AG09319 (cell line): ENCODE measurements around the gene SLC39A11.

ENCODE experiments used
- DNase-seq: peaks from one replicate; pipeline ENCODE4 v3.0.0-alpha.2; 2010; ENCODE audit warnings: low read depth; ENCODE audit errors: extremely low read depth
- CTCF ChIP-seq: IDR thresholded peaks from 2 replicates; pipeline ENCODE4 v1.5.1; 2011; ENCODE audit warnings: low read depth, mild to moderate bottlenecking, inconsistent platforms, low read length, moderate library complexity

Gene SLC39A11

DNA sequence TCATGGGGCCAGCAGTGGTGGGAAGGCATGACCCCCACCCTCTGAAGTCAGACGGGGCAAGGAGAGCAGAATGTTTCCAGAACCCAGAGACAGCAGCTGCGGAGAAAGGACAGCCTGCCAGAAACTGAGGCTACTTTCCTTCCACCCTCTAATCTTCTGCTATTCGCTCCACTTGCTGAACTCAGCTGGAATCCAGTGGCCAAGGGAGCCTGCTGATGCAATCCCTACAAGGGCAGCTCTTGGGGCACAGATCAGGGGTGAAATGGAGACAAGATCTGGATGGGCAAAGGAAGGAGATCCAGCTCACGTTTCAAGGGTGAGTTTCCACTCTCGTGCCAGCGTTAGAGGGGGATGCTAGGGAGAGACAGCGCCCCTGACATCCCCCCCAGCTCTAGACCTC, 479.1 kb downstream of the SLC39A11 start:
- no peak for DNase-seq
- TF ChIP-seq CTCF: no peak

GRCh38 chr17:72611172-72611571, 481.3 kb downstream of the SLC39A11 start:
- no peak for DNase-seq
- TF ChIP-seq CTCF: no peak

DNA sequence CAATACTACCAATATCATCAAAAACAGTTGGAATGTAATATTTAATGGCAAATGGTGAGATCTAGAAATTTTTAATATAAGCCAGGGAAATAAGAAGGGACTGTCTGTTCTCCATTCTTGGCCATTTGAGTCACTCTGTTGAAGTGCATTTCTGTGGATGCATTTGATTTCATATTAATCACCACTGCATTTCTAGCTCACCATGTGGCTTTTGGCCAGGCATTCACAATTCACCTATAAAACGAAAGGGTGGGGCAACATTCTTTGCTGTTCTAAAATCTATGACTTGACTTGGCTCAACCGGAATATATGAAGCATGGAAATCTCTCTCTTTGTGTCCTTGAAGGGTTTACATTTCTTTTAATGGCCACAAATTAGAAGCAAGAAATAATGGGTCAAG, 483.0 kb downstream of the SLC39A11 start:
- no peak for DNase-seq

GRCh38 chr17:72608436-72608835, 484.1 kb downstream of the SLC39A11 start:
- DNase-seq: no peak
- no peak for TF ChIP-seq CTCF

More for the DNA sequence above, 483.0 kb downstream of the SLC39A11 start:
- TF ChIP-seq CTCF: no peak

DNA sequence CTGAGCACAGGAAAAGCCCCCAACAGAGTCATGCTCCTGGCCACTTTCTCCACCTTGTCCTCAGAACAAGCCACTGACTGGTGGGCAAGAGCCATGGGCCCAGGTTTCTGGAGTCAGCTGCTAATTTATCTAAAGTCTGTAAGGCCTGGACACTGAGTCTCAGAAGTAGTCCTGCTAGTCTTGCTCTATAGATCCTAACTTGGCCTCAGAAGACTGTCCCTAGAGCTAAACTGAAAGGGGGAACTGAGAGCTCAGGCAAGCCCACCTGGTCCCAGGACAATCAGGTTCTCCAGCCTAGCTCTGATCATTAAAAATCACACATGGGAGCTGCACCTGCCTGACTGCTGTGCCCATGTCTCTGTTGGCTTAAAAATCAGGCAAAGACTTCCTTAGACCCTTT, 485.8 kb downstream of the SLC39A11 start:
- TF ChIP-seq CTCF: no peak
- DNase-seq: no peak

DNA sequence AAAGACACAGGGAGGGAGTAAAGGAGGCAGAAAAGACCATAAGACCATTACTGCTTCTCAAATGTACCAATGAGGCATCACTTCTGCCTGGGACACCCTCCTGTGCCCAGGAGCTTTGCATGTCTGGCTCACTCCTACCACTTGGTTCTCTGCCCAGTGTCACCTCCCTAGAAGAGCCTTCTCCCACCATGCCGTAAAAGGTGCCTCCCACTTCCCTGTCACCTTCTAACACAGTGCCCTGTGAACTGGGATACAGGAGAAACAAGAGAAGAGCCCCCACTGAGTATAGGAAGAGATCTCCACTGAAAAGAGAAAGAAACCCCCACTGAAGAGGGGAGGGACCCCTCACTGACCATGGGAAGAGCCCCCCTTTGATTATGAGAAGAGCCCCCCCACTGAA, 486.9 kb downstream of the SLC39A11 start:
- TF ChIP-seq CTCF: no peak
- DNase-seq: no peak

DNA sequence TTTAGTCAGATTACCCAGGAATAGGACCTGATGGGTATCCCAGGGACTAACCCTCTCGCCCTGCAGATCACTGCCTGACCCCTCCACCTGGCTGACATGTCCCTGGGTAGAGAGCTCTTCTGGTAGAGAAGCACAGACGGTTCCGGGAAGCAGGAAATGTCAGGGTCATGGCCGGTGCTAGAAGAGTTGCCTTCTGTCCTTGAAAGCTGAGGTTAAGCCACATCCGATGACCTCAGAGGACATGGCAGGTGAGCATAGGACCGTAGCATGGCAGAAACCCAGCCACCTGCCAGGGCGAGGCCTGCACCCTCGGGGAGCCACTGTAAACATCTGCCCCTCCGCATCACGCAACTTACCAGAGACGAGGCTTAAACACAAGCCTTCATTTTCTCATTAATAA, 488.0 kb downstream of the SLC39A11 start:
- DNase-seq: no peak

More for the DNA sequence above, 488.0 kb downstream of the SLC39A11 start:
- no peak for TF ChIP-seq CTCF
